IMR-90 (cell line): Measurements from ENCODE around the gene PEX5L. TPM values are rescaled to one million over a fixed set of nuclear protein-coding genes. Genes with fewer than 3 reads are reported as not detected.

Experiments used
- ATAC-seq: fragments of 200-7000 bp; cut with Tn5 transposase; 2 replicates; pipeline ENCODE4 v1.9.1; 2020; ENCODE audit warnings: low read depth, mild to moderate bottlenecking, moderate library complexity
- BruUV-seq: library from RNA; stranded (reverse); fragments of 400-500 nt; replicated peaks from 2 replicates; lab custom pipeline; 2021; lab: Mats Ljungman, UMichigan
- CTCF ChIA-PET: fragments of 300-600 bp; formaldehyde crosslinking; extraction: SDS; loops from one replicate; lab custom pipeline; 2021; ENCODE audit warnings: antibody characterized with exemption; lab: Yijun Ruan, JAX
- POLR2A ChIA-PET: fragments of 300-600 bp; sonication (Branson Sonifier 250); formaldehyde crosslinking; loops from one replicate; lab custom pipeline; 2022; ENCODE audit warnings: antibody characterized with exemption; ENCODE audit not compliant: unreplicated experiment; lab: Charles Lee
- DNase-seq: peaks from one replicate; pipeline ENCODE4 v3.0.0; 2013
- H2AFZ ChIP-seq: replicated peaks from 2 replicates; pipeline ENCODE3; 2013; ENCODE audit warnings: low read length, mild to moderate bottlenecking; ENCODE audit not compliant: poor library complexity
- H2AK5ac ChIP-seq: 2 replicates; pipeline ENCODE4 v1.6.1; 2013; ENCODE audit warnings: low read depth, low read length, inconsistent platforms
- H2AK9ac ChIP-seq: replicated peaks from 2 replicates; pipeline ENCODE3; 2013; ENCODE audit warnings: mild to moderate bottlenecking, low read depth, low read length, moderate library complexity; ENCODE audit not compliant: poor library complexity
- H2BK120ac ChIP-seq: 2 replicates; pipeline ENCODE4 v1.6.1; 2013; ENCODE audit warnings: low read depth, low read length, inconsistent platforms
- H2BK15ac ChIP-seq: 3 replicates; pipeline ENCODE4 v1.6.1; 2013; ENCODE audit warnings: low read depth, low read length, inconsistent platforms
- H2BK20ac ChIP-seq: 2 replicates; pipeline ENCODE4 v1.6.1; 2013; ENCODE audit warnings: low read depth, mild to moderate bottlenecking, inconsistent platforms, low read length, moderate library complexity
- H2BK5ac ChIP-seq: 2 replicates; pipeline ENCODE4 v1.6.1; 2013; ENCODE audit warnings: mild to moderate bottlenecking, low read depth, low read length, inconsistent platforms; ENCODE audit not compliant: poor library complexity, severe bottlenecking
- H3K14ac ChIP-seq: replicated peaks from 2 replicates; pipeline ENCODE4 v1.6.1; 2013; ENCODE audit warnings: low read depth, low read length, inconsistent platforms
- H3K18ac ChIP-seq: 2 replicates; pipeline ENCODE4 v1.6.1; 2013; ENCODE audit warnings: low read depth, low read length, control low read depth
- H3K23ac ChIP-seq: 2 replicates; pipeline ENCODE4 v1.6.1; 2013; ENCODE audit warnings: low read depth, low read length, inconsistent platforms
- H3K27ac ChIP-seq: 2 replicates; pipeline ENCODE4 v1.5.1; 2013; ENCODE audit warnings: mild to moderate bottlenecking, control low read depth, low read length; ENCODE audit not compliant: insufficient read depth
- H3K27me3 ChIP-seq: 2 replicates; pipeline ENCODE4 v1.6.1; 2013; ENCODE audit warnings: low read length; ENCODE audit not compliant: control insufficient read depth, insufficient read depth
- H3K36me3 ChIP-seq: 2 replicates; pipeline ENCODE4 v1.6.1; 2013; ENCODE audit warnings: low read length, mixed read lengths; ENCODE audit not compliant: control insufficient read depth, insufficient read depth
- H3K4ac ChIP-seq: 2 replicates; pipeline ENCODE4 v1.6.1; 2013; ENCODE audit warnings: low read depth, low read length, inconsistent platforms
- H3K4me1 ChIP-seq: 2 replicates; pipeline ENCODE4 v1.6.1; 2013; ENCODE audit warnings: low read length, mixed read lengths; ENCODE audit not compliant: control insufficient read depth, insufficient read depth
- H3K4me2 ChIP-seq: 2 replicates; pipeline ENCODE4 v1.6.1; 2013; ENCODE audit warnings: low read depth, mild to moderate bottlenecking, control low read depth, low read length, moderate library complexity
- H3K4me3 ChIP-seq: 2 replicates; pipeline ENCODE4 v1.5.1; 2013; ENCODE audit warnings: low read depth, mild to moderate bottlenecking, control low read depth, low read length, moderate library complexity; ENCODE audit not compliant: insufficient read depth
- H3K56ac ChIP-seq: 2 replicates; pipeline ENCODE4 v1.6.1; 2013; ENCODE audit warnings: low read length, inconsistent platforms; ENCODE audit not compliant: insufficient read depth; ENCODE audit errors: extremely low read depth
- H3K79me1 ChIP-seq, 2 experiments: 2 replicates each; pipeline ENCODE4 v1.6.1; 2013; ENCODE audit warnings: low read length in 2 of 2, inconsistent platforms in 1 of 2, low read depth in 1 of 2
- H3K9ac ChIP-seq: 2 replicates; pipeline ENCODE4 v1.6.1; 2013; ENCODE audit warnings: low read depth, low read length, control low read depth
- H3K9me1 ChIP-seq: 2 replicates; pipeline ENCODE4 v1.6.1; 2013; ENCODE audit warnings: low read length, inconsistent platforms; ENCODE audit not compliant: insufficient read depth
- H3K9me3 ChIP-seq: 2 replicates; pipeline ENCODE4 v1.6.1; 2013; ENCODE audit warnings: low read length; ENCODE audit not compliant: control insufficient read depth, insufficient read depth
- H4K20me1 ChIP-seq: 2 replicates; pipeline ENCODE4 v1.6.1; 2013; ENCODE audit warnings: low read length, inconsistent platforms; ENCODE audit not compliant: insufficient read depth
- H4K5ac ChIP-seq: 2 replicates; pipeline ENCODE4 v1.6.1; 2013; ENCODE audit warnings: mild to moderate bottlenecking, low read depth, low read length, control low read depth
- H4K8ac ChIP-seq, 2 experiments: 2 replicates each; pipeline ENCODE4 v1.6.1; 2013; ENCODE audit warnings: low read depth in 2 of 2, low read length in 2 of 2, control low read depth in 1 of 2, inconsistent platforms in 1 of 2
- H4K91ac ChIP-seq: 2 replicates; pipeline ENCODE4 v1.6.1; 2013; ENCODE audit warnings: low read depth, low read length, inconsistent platforms; ENCODE audit not compliant: insufficient read depth
- BHLHE40 ChIP-seq: fragments of 150-350 bp; IDR thresholded peaks from 2 replicates; pipeline ENCODE4 v1.6.1; 2016; ENCODE audit warnings: mild to moderate bottlenecking, low read depth, low read length
- CEBPB ChIP-seq: IDR thresholded peaks from 2 replicates; pipeline ENCODE4 v1.6.1; 2012; ENCODE audit warnings: low read depth, low read length, improper control_type of control experiment
- CHD1 ChIP-seq: IDR thresholded peaks from 2 replicates; pipeline ENCODE4 v1.6.1; 2012; ENCODE audit warnings: low read depth, low read length, improper control_type of control experiment
- FOS ChIP-seq: fragments of 150-350 bp; IDR thresholded peaks from 2 replicates; pipeline ENCODE4 v1.6.1; 2016; ENCODE audit warnings: low read depth, low read length
- MAFK ChIP-seq: IDR thresholded peaks from 2 replicates; pipeline ENCODE4 v1.6.1; 2012; ENCODE audit warnings: low read depth, low read length, improper control_type of control experiment
- MAZ ChIP-seq: IDR thresholded peaks from 2 replicates; pipeline ENCODE4 v1.6.1; 2012; ENCODE audit warnings: low read depth, mild to moderate bottlenecking, low read length, improper control_type of control experiment, moderate library complexity, borderline replicate concordance
- NFE2L2 ChIP-seq: fragments of 150-350 bp; IDR thresholded peaks from 2 replicates; pipeline ENCODE4 v1.6.1; 2016; ENCODE audit warnings: low read depth, mild to moderate bottlenecking, low read length
- POLR2A ChIP-seq: IDR thresholded peaks from 2 replicates; pipeline ENCODE4 v1.6.1; 2012; ENCODE audit warnings: mild to moderate bottlenecking, low read depth, low read length
- RAD21 ChIP-seq: IDR thresholded peaks from 2 replicates; pipeline ENCODE4 v1.6.1; 2012; ENCODE audit warnings: low read length, improper control_type of control experiment
- RCOR1 ChIP-seq: IDR thresholded peaks from 2 replicates; pipeline ENCODE4 v1.6.1; 2012; ENCODE audit warnings: mild to moderate bottlenecking, low read length, improper control_type of control experiment; ENCODE audit not compliant: insufficient replicate concordance
- RFX5 ChIP-seq: IDR thresholded peaks from 2 replicates; pipeline ENCODE4 v1.8.0; 2012; ENCODE audit warnings: low read depth, mild to moderate bottlenecking, low read length, moderate library complexity
- SMC3 ChIP-seq: fragments of 150-350 bp; IDR thresholded peaks from 2 replicates; pipeline ENCODE4 v1.6.1; 2016; ENCODE audit warnings: low read depth, mild to moderate bottlenecking, antibody characterized with exemption, low read length, moderate library complexity
- WGBS, 2 experiments: methylation state at CpG; one replicate each; pipeline versions ENCODE4 v1.1.5 to v1.1.7; 2013; ENCODE audit warnings: missing lambda C conversion rate in 2 of 2; ENCODE audit not compliant: insufficient read length in 1 of 2; ENCODE audit errors: extremely low coverage in 2 of 2; 5-methylcytosine and 5-hydroxymethylcytosine counted together
- dilution Hi-C: fragments of 300-500 bp; cut with HindIII; formaldehyde crosslinking; loops from one replicate; pipeline ENCODE4 v1.14.3; 2018; ENCODE audit warnings: low sequenced_read_pairs; ENCODE audit not compliant: unreplicated experiment
- in situ Hi-C: fragments of 300-500 bp; cut with MboI; formaldehyde crosslinking; loops from 3 replicates; pipeline ENCODE4 v1.14.3; 2019; ENCODE audit warnings: low sequenced_read_pairs, inconsistent platforms, mixed read lengths
- intact Hi-C: fragments of 100-400 bp; cut with micrococcal nuclease; formaldehyde crosslinking; loops from 2 replicates; pipeline ENCODE4 v1.10.0; 2022
- polyA plus RNA-seq, 3 experiments: library from polyadenylated mRNA; depleted of rRNA; stranded (reverse); fragments of >200 nt; gene quantifications; 2 replicates each; pipeline ENCODE4 v1.2.3, GENCODE V29; 2012; ENCODE audit warnings: low replicate concordance in 1 of 3
- total RNA-seq: library from RNA; depleted of rRNA; stranded (reverse); fragments of >200 nt; gene quantifications from 2 replicates; pipeline ENCODE4 v1.2.3, GENCODE V29; 2012
- TF ChIP-seq, protein P1 (sequence below): fragments of 150-350 bp; IDR thresholded peaks from 2 replicates; pipeline ENCODE4 v1.6.1; 2017; ENCODE audit warnings: mild to moderate bottlenecking, antibody characterized with exemption, low read length, low read depth
- TF ChIP-seq, protein P2 (sequence below): conservative IDR thresholded peaks from 2 replicates; pipeline ENCODE4 v1.5.1; 2012; ENCODE audit warnings: mild to moderate bottlenecking, low read depth, low read length, improper control_type of control experiment

The PEX5L gene
- total and polyA plus RNA-seq, 2 of the 4 experiments (the other 2 are of a cell fraction) = not detected

DNA sequence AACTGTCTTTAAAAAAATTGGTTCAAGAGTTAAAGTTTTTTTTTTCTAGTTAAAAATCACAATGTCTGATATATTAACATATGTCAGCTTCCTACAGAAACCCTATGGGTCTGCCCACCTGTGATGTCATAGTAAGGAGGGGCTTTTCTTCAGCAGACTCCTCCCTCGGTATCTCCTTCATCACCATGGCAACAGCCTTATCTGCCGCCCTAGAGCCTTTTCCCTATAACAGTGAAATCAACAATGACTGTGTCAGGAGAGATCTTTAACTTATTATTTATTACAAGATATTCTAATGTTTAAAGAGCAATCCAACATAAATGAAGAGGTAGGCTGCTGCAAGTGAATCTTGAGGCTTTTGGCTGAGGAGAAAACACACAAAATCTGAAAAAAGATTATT is 138.7 kb downstream of the PEX5L start:
- no peak overlapping the region for H3K14ac ChIP-seq
- no peak overlapping the region for H2BK120ac ChIP-seq
- H3K18ac ChIP-seq = no peak overlapping the region
- H4K20me1 ChIP-seq = no peaks in the 10 kb centered on the region
- H4K5ac ChIP-seq = no peak overlapping the region
- H3K27me3 ChIP-seq = no peaks in the 10 kb centered on the region
- in situ Hi-C loops = no loop called here
- no peak overlapping the region for H3K27ac ChIP-seq
- H3K4me2 ChIP-seq = no peak overlapping the region
- no peak overlapping the region for H4K8ac ChIP-seq
- TF ChIP-seq NFE2L2 (no peak), CEBPB (no peak), POLR2A (no peak), CHD1 (no peak), MAFK (no peak), BHLHE40 (no peak), RCOR1 (no peak), RAD21 (no peak), MAZ (no peak), RFX5 (no peak), SMC3 (no peak), FOS (no peak)
- TF ChIP-seq, protein P1, sequence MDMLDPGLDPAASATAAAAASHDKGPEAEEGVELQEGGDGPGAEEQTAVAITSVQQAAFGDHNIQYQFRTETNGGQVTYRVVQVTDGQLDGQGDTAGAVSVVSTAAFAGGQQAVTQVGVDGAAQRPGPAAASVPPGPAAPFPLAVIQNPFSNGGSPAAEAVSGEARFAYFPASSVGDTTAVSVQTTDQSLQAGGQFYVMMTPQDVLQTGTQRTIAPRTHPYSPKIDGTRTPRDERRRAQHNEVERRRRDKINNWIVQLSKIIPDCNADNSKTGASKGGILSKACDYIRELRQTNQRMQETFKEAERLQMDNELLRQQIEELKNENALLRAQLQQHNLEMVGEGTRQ = no peak
- TF ChIP-seq, protein P2, sequence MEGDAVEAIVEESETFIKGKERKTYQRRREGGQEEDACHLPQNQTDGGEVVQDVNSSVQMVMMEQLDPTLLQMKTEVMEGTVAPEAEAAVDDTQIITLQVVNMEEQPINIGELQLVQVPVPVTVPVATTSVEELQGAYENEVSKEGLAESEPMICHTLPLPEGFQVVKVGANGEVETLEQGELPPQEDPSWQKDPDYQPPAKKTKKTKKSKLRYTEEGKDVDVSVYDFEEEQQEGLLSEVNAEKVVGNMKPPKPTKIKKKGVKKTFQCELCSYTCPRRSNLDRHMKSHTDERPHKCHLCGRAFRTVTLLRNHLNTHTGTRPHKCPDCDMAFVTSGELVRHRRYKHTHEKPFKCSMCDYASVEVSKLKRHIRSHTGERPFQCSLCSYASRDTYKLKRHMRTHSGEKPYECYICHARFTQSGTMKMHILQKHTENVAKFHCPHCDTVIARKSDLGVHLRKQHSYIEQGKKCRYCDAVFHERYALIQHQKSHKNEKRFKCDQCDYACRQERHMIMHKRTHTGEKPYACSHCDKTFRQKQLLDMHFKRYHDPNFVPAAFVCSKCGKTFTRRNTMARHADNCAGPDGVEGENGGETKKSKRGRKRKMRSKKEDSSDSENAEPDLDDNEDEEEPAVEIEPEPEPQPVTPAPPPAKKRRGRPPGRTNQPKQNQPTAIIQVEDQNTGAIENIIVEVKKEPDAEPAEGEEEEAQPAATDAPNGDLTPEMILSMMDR = no peak
- H3K4ac ChIP-seq = no peak overlapping the region
- H4K91ac ChIP-seq = no peak overlapping the region
- H3K9ac ChIP-seq = no peak overlapping the region
- no peak overlapping the region for H2AFZ ChIP-seq
- H3K9me1 ChIP-seq = no peaks in the 10 kb centered on the region
- H3K9me3 ChIP-seq = no peaks in the 10 kb centered on the region
- H3K79me1 ChIP-seq = no peaks in the 10 kb centered on the region
- no CpG with 5 or more reads among the region's 2 CpGs for WGBS, 2 experiments
- H2BK5ac ChIP-seq = no peak overlapping the region
- DNase-seq (peak; percentile 55), ATAC-seq (peak; percentile 54; the same call in 1 of the 2 replicates)
- no peak overlapping the region for H3K23ac ChIP-seq
- BruUV-seq = no TSS peak
- no peak overlapping the region for H3K56ac ChIP-seq
- no peak overlapping the region for H2BK20ac ChIP-seq
- H3K4me3 ChIP-seq = no peak overlapping the region
- no peaks in the 10 kb centered on the region for H3K36me3 ChIP-seq
- dilution Hi-C loops = no loop called here
- H2AK9ac ChIP-seq = no peak overlapping the region
- no peak overlapping the region for H2BK15ac ChIP-seq
- no peak overlapping the region for H2AK5ac ChIP-seq
- no peaks in the 10 kb centered on the region for H3K4me1 ChIP-seq
- CTCF ChIA-PET = interaction anchor here (0.6 kb wide), 1 partner anchor 45 kb away, joined by 3 read pairs; no protein-coding TSS in a partner anchor
- intact Hi-C loops = no loop called here
- POLR2A ChIA-PET = no interaction called here
